ENCODE results near the gene CLTCL1.

Gene CLTCL1

GRCh38 chr22:19199479-19199878 lies 92.0 kb downstream of the CLTCL1 start:
- H3K4me1 ChIP-seq (ENCODE audit: control insufficient read depth, insufficient read depth, low read length) = no peaks in the 10 kb centered on the region
- no peak overlapping the region for H3K9ac ChIP-seq (ENCODE audit: low read depth, low read length)
- H3K9me3 ChIP-seq (ENCODE audit: control insufficient read depth, insufficient read depth, low read length) = no peaks in the 10 kb centered on the region
- H3K4me3 ChIP-seq (ENCODE audit: low read depth, low read length) = no peak overlapping the region
- peaks cover 15% of the 10 kb centered on the region for H3K36me3 ChIP-seq (ENCODE audit: control insufficient read depth, insufficient read depth, low read length)
- no peaks in the 10 kb centered on the region for H3K27me3 ChIP-seq (ENCODE audit: control insufficient read depth, insufficient read depth, low read length)

DNA sequence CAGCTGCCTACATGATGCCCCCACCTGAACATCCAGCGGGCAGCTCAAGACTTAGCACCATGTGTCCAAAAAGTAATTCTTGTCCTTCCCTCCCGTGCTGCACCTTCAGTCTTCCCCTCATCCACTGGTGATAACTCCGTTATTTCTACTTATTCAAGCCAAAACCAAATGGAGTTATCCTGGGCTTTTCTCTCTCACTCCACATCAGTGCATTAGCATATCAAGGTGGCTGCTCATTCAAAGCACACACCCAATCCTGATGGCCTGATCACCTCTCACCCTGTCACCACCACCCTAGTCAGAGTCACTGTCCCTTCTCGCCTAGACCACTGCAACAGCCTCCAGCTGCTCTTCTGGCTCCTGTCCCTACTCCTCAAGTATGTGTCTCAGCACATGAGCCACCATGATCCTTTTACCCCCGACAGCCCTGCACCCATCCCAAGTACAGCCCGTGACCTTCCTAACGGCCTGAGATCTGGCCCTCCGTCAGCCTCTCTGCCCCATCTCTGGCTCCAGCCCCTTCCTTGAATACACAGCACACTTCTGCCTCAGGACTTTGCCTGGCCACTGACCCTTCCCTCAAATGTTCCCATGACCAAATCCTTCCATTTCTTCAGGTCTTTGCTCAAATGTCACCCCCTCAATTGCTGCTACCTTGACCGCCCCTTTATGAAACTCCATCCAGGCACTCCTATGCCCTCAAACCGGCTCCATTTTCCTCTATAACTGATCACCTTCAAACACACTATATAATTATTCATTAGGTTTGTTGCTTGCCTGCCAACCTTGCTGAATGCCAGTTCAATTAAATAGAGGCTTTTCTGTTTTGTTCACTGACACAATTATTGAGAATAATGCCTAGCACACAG lies 93.3 kb downstream of the CLTCL1 start:
- no peaks in the 10 kb centered on the region for H3K9me3 ChIP-seq (ENCODE audit: control insufficient read depth, insufficient read depth, low read length)
- H3K36me3 ChIP-seq (ENCODE audit: control insufficient read depth, insufficient read depth, low read length) = peaks cover 18% of the 10 kb centered on the region
- no peaks in the 10 kb centered on the region for H3K4me1 ChIP-seq (ENCODE audit: control insufficient read depth, insufficient read depth, low read length)
- no peaks in the 10 kb centered on the region for H3K27me3 ChIP-seq (ENCODE audit: control insufficient read depth, insufficient read depth, low read length)
- no peak overlapping the region for H3K4me3 ChIP-seq (ENCODE audit: low read depth, low read length)
- H3K9ac ChIP-seq (ENCODE audit: low read depth, low read length) = no peak overlapping the region

GRCh38 chr22:19196841-19197612 lies 94.5 kb downstream of the CLTCL1 start:
- H3K36me3 ChIP-seq (ENCODE audit: control insufficient read depth, insufficient read depth, low read length) = peaks cover 18% of the 10 kb centered on the region
- no peaks in the 10 kb centered on the region for H3K4me1 ChIP-seq (ENCODE audit: control insufficient read depth, insufficient read depth, low read length)
- no peak overlapping the region for H3K9ac ChIP-seq (ENCODE audit: low read depth, low read length)
- H3K9me3 ChIP-seq (ENCODE audit: control insufficient read depth, insufficient read depth, low read length) = no peaks in the 10 kb centered on the region
- no peak overlapping the region for H3K4me3 ChIP-seq (ENCODE audit: low read depth, low read length)
- no peaks in the 10 kb centered on the region for H3K27me3 ChIP-seq (ENCODE audit: control insufficient read depth, insufficient read depth, low read length)

- Histone ChIP-seq H3K27me3 (ENCODE audit: control insufficient read depth, insufficient read depth, low read length) (no peaks in the 10 kb centered on the region), H3K9ac (ENCODE audit: low read depth, low read length) (no peak overlapping the region), H3K36me3 (ENCODE audit: control insufficient read depth, insufficient read depth, low read length) (peaks cover 18% of the 10 kb centered on the region), H3K4me1 (ENCODE audit: control insufficient read depth, insufficient read depth, low read length) (no peaks in the 10 kb centered on the region), H3K9me3 (ENCODE audit: control insufficient read depth, insufficient read depth, low read length) (no peaks in the 10 kb centered on the region), H3K4me3 (ENCODE audit: low read depth, low read length) (no peak overlapping the region)
These were observed 95.5 kb downstream of the CLTCL1 start for GRCh38 chr22:19195796-19196731.

- Histone ChIP-seq H3K4me3 (ENCODE audit: low read depth, low read length) (no peak overlapping the region), H3K9me3 (ENCODE audit: control insufficient read depth, insufficient read depth, low read length) (no peaks in the 10 kb centered on the region), H3K4me1 (ENCODE audit: control insufficient read depth, insufficient read depth, low read length) (no peaks in the 10 kb centered on the region), H3K36me3 (ENCODE audit: control insufficient read depth, insufficient read depth, low read length) (peaks cover 18% of the 10 kb centered on the region), H3K9ac (ENCODE audit: low read depth, low read length) (no peak overlapping the region), H3K27me3 (ENCODE audit: control insufficient read depth, insufficient read depth, low read length) (no peaks in the 10 kb centered on the region)
These were observed 96.6 kb downstream of the CLTCL1 start for GRCh38 chr22:19194766-19195536.

- H3K36me3 ChIP-seq (ENCODE audit: control insufficient read depth, insufficient read depth, low read length) = peaks cover 16% of the 10 kb centered on the region
- H3K9me3 ChIP-seq (ENCODE audit: control insufficient read depth, insufficient read depth, low read length) = no peaks in the 10 kb centered on the region
- H3K4me1 ChIP-seq (ENCODE audit: control insufficient read depth, insufficient read depth, low read length) = no peaks in the 10 kb centered on the region
- H3K9ac ChIP-seq (ENCODE audit: low read depth, low read length) = no peak overlapping the region
- no peak overlapping the region for H3K4me3 ChIP-seq (ENCODE audit: low read depth, low read length)
- H3K27me3 ChIP-seq (ENCODE audit: control insufficient read depth, insufficient read depth, low read length) = no peaks in the 10 kb centered on the region
These were observed 97.6 kb downstream of the CLTCL1 start for GRCh38 chr22:19193879-19194278.

DNA sequence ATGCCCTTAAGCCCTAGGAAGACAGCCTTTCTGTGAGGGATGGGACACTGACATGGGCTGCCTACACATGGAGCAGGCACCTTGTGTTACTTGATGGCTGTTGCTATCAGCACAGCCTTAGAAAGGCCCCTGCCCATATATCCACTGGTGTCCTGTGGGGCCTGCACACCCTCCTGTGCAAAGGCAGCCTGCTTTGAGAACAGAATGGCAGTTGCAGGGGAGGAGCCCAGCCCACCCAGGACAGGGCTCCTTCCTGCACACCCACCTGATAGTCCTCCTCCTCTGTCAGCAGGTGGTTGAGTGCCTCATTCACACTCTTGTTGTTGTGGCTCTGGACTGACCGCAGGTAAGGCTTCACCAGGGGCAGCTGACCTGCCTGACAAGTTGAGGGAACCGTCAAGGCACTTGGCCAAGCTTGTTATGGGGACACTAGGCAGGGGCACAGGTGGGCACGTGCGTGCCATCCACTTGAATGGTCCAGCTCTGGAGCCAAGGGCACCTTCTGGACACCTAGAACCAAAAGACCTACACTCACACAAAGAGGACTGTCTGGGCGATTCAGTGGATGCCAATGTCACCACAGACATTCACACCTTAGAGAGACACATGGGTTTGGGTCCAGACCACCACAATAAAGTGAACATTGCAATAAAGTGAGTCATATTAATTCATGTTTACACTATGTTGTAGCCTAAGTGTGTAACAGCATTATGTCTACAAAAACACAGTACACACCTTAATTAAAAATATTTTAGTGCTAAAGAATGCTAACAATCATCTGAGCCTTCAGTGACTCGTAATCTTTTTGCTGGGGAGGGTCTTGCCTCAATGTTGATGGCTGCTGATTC lies 103.6 kb downstream of the CLTCL1 start:
- Histone ChIP-seq H3K27me3 (ENCODE audit: control insufficient read depth, insufficient read depth, low read length) (no peaks in the 10 kb centered on the region), H3K4me3 (ENCODE audit: low read depth, low read length) (no peak overlapping the region), H3K4me1 (ENCODE audit: control insufficient read depth, insufficient read depth, low read length) (no peaks in the 10 kb centered on the region), H3K36me3 (ENCODE audit: control insufficient read depth, insufficient read depth, low read length) (no peaks in the 10 kb centered on the region), H3K9me3 (ENCODE audit: control insufficient read depth, insufficient read depth, low read length) (no peaks in the 10 kb centered on the region), H3K9ac (ENCODE audit: low read depth, low read length) (no peak overlapping the region)

GRCh38 chr22:19184276-19184997 lies 107.1 kb downstream of the CLTCL1 start:
- H3K9ac ChIP-seq (ENCODE audit: low read depth, low read length) = no peak overlapping the region
- peaks cover 2% of the 10 kb centered on the region for H3K36me3 ChIP-seq (ENCODE audit: control insufficient read depth, insufficient read depth, low read length)
- no peaks in the 10 kb centered on the region for H3K9me3 ChIP-seq (ENCODE audit: control insufficient read depth, insufficient read depth, low read length)
- no peak overlapping the region for H3K4me3 ChIP-seq (ENCODE audit: low read depth, low read length)
- no peaks in the 10 kb centered on the region for H3K27me3 ChIP-seq (ENCODE audit: control insufficient read depth, insufficient read depth, low read length)
- no peaks in the 10 kb centered on the region for H3K4me1 ChIP-seq (ENCODE audit: control insufficient read depth, insufficient read depth, low read length)

DNA sequence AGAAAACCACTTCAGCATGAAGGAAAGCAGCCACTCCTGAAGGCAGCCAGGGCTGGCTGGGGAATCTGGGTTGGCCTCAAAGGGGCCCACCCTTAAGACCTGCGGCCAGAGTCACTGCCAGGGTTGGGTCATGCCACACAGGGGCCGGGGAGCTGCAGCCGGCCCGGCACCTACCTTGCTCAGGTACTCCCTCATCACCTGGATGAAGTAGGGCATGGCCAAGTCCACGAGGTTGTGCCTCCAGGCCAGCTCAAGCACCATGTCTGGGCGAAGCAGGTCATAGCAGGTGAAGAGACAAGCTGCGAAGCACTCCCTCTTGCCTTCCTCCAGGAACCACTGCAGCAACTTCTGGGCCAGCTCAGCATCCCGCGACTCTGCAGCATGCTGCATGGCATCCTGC lies 108.3 kb downstream of the CLTCL1 start:
- Histone ChIP-seq H3K4me3 (ENCODE audit: low read depth, low read length) (no peak overlapping the region), H3K4me1 (ENCODE audit: control insufficient read depth, insufficient read depth, low read length) (no peaks in the 10 kb centered on the region), H3K27me3 (ENCODE audit: control insufficient read depth, insufficient read depth, low read length) (no peaks in the 10 kb centered on the region), H3K9me3 (ENCODE audit: control insufficient read depth, insufficient read depth, low read length) (no peaks in the 10 kb centered on the region), H3K36me3 (ENCODE audit: control insufficient read depth, insufficient read depth, low read length) (peaks cover 2% of the 10 kb centered on the region), H3K9ac (ENCODE audit: low read depth, low read length) (no peak overlapping the region)
